ENCODE measurements around the gene DCAF7.

The DCAF7 gene

DNA sequence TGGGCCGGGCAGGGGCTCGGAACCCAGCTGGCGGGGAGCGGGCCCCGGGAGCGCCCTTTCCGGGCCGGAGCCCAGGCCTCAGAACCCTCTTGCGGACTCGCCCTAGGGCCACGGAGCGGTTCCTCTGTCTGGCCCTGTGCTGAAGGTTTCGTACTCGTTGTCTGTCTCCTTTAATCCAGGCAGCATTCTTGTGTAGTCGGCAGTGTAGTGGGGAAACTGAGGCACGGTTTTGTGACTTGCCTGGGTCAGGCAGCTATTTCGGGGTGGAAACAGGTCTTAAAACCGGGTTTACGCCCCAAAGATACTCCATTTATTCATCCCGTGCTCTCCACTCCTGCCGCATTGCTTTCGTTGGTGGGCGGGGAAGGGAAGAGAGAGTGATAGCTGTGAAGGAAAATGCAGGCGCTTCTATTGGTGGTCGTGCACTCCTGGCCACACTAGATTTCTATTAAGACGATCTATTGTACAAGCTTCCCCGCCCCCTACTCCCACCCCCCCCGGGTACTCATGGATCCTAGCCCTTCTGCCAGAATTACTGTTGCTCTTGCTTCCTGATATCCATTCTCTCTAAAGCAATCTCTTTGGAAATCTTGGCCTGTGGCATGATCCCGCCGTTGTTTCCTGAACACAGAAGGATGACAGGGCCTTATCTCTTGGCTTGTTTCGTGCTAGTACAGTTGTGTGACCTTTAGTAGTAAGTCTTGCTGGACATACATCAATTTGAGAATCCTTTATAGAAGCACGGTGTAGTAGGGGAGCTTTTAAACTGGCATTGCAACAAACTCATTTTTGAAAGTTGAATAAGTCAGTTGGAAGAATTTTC is 751 bp downstream of the DCAF7 start:
- Histone ChIP-seq H3K4me2 (ENCODE audit: low read depth, low read length) (peak overlapping the region; percentile 97), H3K4me3 (ENCODE audit: low read length) (peak overlapping the region; percentile 94), H3K9me3 (replicated peaks; ENCODE audit: insufficient read depth, low read length) (no peaks in the 10 kb centered on the region), H2AFZ (ENCODE audit: low read length) (peak overlapping the region; percentile 85), H3K9me2 (replicated peaks; ENCODE audit: insufficient read depth, low read length) (no peaks in the 10 kb centered on the region), H3K27ac (ENCODE audit: low read length) (peak overlapping the region; percentile 51; the same call in 1 of the 2 replicates), H3F3A (ENCODE audit: insufficient read depth, low read length) (peaks cover 13% of the 10 kb centered on the region; the same call in 1 of the 2 replicates), H4K20me1 (ENCODE audit: insufficient read depth, low read length) (peaks cover 19% of the 10 kb centered on the region), H3K27me3 (replicated peaks; ENCODE audit: insufficient read depth, low read length) (no peaks in the 10 kb centered on the region), H3K79me2 (ENCODE audit: low read length) (peaks cover 56% of the 10 kb centered on the region), H3K36me3 (replicated peaks; ENCODE audit: insufficient read depth, low read length) (no peaks in the 10 kb centered on the region), H3K4me1 (ENCODE audit: low read length) (peaks cover 13% of the 10 kb centered on the region; the same call in 1 of the 2 replicates), H3K9ac (ENCODE audit: low read length) (peak overlapping the region; percentile 79)
- no peak for DNase-seq
- no peak for TF ChIP-seq EZH2 (optimal IDR thresholded peaks at IDR 0.05; ENCODE audit: low read depth, low read length)
- TF ChIP-seq EZH2phosphoT487 (IDR thresholded peaks at IDR 0.05; ENCODE audit: low read length) = no peak

GRCh38 chr17:63552211-63552610 is 1.9 kb downstream of the DCAF7 start:
- peaks cover 13% of the 10 kb centered on the region; the same call in 1 of the 2 replicates for H3F3A ChIP-seq (ENCODE audit: insufficient read depth, low read length)
- peak overlapping the region; percentile 26 for H3K4me3 ChIP-seq (ENCODE audit: low read length)
- H3K27me3 ChIP-seq (replicated peaks; ENCODE audit: insufficient read depth, low read length) = no peaks in the 10 kb centered on the region
- H3K36me3 ChIP-seq (replicated peaks; ENCODE audit: insufficient read depth, low read length) = no peaks in the 10 kb centered on the region
- TF ChIP-seq EZH2phosphoT487 (IDR thresholded peaks at IDR 0.05; ENCODE audit: low read length) (no peak), EZH2 (optimal IDR thresholded peaks at IDR 0.05; ENCODE audit: low read depth, low read length) (no peak), CTCF (IDR thresholded peaks at IDR 0.05; ENCODE audit: low read length) (no peak)
- H3K9ac ChIP-seq (ENCODE audit: low read length) = peak overlapping the region; percentile 15; the same call in 1 of the 2 replicates
- peaks cover 19% of the 10 kb centered on the region for H4K20me1 ChIP-seq (ENCODE audit: insufficient read depth, low read length)
- no peak overlapping the region for H2AFZ ChIP-seq (ENCODE audit: low read length)
- peak overlapping the region; percentile 62 for H3K4me2 ChIP-seq (ENCODE audit: low read depth, low read length)
- H3K9me2 ChIP-seq (replicated peaks; ENCODE audit: insufficient read depth, low read length) = no peaks in the 10 kb centered on the region
- H3K9me3 ChIP-seq (replicated peaks; ENCODE audit: insufficient read depth, low read length) = no peaks in the 10 kb centered on the region
- H3K4me1 ChIP-seq (ENCODE audit: low read length) = peaks cover 13% of the 10 kb centered on the region; the same call in 1 of the 2 replicates
- H3K27ac ChIP-seq (ENCODE audit: low read length) = no peak overlapping the region
- no peak for DNase-seq
- peaks cover 68% of the 10 kb centered on the region for H3K79me2 ChIP-seq (ENCODE audit: low read length)

DNA sequence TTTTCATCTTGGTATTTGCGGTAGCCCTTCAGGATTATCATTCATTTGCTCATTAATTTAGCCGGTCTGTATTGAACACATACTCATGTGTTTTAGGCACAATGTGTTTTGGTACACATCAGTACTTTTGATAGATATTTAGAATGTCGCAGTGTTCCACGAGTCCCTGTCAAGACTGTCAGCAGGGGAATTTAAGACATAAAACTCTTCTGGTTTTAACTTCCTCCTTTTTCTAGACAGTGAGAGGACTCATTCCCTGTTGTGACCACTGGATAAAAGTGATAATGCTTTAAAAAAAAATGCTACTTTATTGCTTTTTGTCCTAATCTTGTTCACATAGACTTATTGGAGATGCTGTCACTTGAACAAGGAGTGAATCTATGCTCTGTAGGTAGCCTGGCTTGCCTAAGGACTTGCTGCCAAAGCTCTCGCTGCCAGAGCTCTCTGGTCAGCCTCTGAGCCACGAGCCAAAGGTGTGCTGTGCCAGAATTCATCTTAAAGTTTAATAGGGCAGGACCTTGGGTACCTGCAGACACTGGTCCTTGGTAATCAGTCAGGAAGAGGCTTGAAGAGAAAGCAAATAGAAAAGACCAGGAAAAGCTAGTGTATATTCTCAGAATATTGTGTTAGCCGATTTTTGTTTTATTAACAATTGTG is 5.4 kb downstream of the DCAF7 start:
- peaks cover 24% of the 10 kb centered on the region for H4K20me1 ChIP-seq (ENCODE audit: insufficient read depth, low read length)
- peaks cover 13% of the 10 kb centered on the region; the same call in 1 of the 2 replicates for H3K4me1 ChIP-seq (ENCODE audit: low read length)
- no peak overlapping the region for H2AFZ ChIP-seq (ENCODE audit: low read length)
- H3K27ac ChIP-seq (ENCODE audit: low read length) = no peak overlapping the region
- peaks cover 5% of the 10 kb centered on the region; the same call in 1 of the 2 replicates for H3F3A ChIP-seq (ENCODE audit: insufficient read depth, low read length)
- TF ChIP-seq EZH2 (optimal IDR thresholded peaks at IDR 0.05; ENCODE audit: low read depth, low read length) = no peak
- no peaks in the 10 kb centered on the region for H3K9me3 ChIP-seq (replicated peaks; ENCODE audit: insufficient read depth, low read length)
- H3K36me3 ChIP-seq (replicated peaks; ENCODE audit: insufficient read depth, low read length) = no peaks in the 10 kb centered on the region
- DNase-seq = no peak
- no peak overlapping the region for H3K9ac ChIP-seq (ENCODE audit: low read length)
- no peak overlapping the region for H3K4me3 ChIP-seq (ENCODE audit: low read length)
- H3K27me3 ChIP-seq (replicated peaks; ENCODE audit: insufficient read depth, low read length) = no peaks in the 10 kb centered on the region
- H3K9me2 ChIP-seq (replicated peaks; ENCODE audit: insufficient read depth, low read length) = no peaks in the 10 kb centered on the region
- H3K79me2 ChIP-seq (ENCODE audit: low read length) = peaks cover 96% of the 10 kb centered on the region
- no peak overlapping the region for H3K4me2 ChIP-seq (ENCODE audit: low read depth, low read length)

DNA sequence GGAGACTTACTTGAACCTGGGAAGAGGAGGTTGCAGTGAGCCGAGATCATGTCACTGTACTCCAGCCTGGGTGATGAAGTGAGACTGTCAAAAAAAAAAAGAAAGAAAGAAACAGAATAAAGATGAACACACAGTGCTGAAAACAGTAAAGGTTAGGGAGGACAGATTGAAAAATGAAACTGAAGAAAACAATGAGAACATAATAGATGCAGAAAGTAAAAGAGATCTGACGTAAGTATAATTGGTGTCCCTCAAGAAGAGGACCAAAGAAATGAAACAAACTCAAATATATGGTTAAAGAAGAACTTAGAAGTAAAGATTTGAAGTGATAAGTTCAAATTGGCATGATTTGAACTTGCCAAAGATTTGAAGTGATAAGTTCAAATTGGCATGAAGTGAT is 7.1 kb downstream of the DCAF7 start:
- DNase-seq = no peak
- Histone ChIP-seq H3K27ac (ENCODE audit: low read length) (no peak overlapping the region), H3K79me2 (ENCODE audit: low read length) (peaks cover 96% of the 10 kb centered on the region), H3K4me3 (ENCODE audit: low read length) (no peak overlapping the region), H3K9me3 (replicated peaks; ENCODE audit: insufficient read depth, low read length) (no peaks in the 10 kb centered on the region), H3K27me3 (replicated peaks; ENCODE audit: insufficient read depth, low read length) (no peaks in the 10 kb centered on the region), H3K4me2 (ENCODE audit: low read depth, low read length) (no peak overlapping the region), H2AFZ (ENCODE audit: low read length) (no peak overlapping the region), H3K9ac (ENCODE audit: low read length) (no peak overlapping the region), H3K36me3 (replicated peaks; ENCODE audit: insufficient read depth, low read length) (no peaks in the 10 kb centered on the region), H3K4me1 (ENCODE audit: low read length) (0 out of 2 replicates have a peak, but pooled peaks cover 4% of the 10 kb centered on the region), H3K9me2 (replicated peaks; ENCODE audit: insufficient read depth, low read length) (no peaks in the 10 kb centered on the region), H3F3A (ENCODE audit: insufficient read depth, low read length) (no peaks in the 10 kb centered on the region), H4K20me1 (ENCODE audit: insufficient read depth, low read length) (peaks cover 16% of the 10 kb centered on the region; the same call in 1 of the 2 replicates)
- TF ChIP-seq EZH2 (optimal IDR thresholded peaks at IDR 0.05; ENCODE audit: low read depth, low read length) = no peak
- no peak for TF ChIP-seq CTCF (IDR thresholded peaks at IDR 0.05; ENCODE audit: low read length)
- no peak for TF ChIP-seq EZH2phosphoT487 (IDR thresholded peaks at IDR 0.05; ENCODE audit: low read length)

All from MM.1S (cell line).